ENCODE measurements around the gene NCMAP.

DNA sequence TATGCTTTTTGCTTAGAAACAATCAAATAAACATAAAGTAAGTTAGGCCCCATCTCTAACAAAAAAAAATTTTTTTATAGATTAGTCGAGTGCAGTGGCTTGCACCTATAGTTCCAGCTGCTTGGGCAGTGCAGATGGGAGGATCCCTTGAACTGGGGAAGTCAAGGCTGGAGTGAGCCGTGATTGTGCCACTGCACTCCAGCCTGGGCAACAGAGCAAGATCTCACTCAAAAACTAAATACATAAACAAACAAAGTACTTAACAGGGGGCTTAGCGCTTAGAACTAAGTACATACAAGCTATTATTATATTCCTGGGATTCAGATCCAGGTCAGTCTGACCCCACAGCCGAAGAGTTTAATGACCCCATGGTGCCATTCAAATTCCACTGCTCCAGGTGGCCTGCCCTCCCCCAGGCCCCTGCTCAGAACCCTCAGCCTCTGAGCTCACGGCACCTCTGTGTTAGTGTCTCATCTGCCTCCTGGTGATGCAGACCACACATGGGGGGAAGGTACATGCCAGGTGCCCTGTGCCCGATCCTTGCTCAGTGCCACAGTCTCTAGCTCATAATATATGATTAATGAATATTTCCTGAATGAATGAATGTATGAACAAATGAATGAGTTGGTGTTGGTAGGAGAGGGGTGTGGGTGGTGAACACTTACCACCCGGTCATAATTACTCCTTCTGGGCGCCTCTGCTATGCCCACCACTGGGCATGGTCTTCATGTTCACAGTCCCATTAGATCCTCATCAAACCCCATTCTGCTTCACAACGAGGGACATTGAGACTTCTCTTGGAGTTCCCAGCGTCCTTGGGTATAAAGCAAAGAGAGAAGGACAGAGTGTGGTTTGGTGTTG, 14.6 kb downstream of the NCMAP start:
- TF ChIP-seq EP300 (IDR thresholded peaks at IDR 0.05) (no peak), POLR2A (IDR thresholded peaks at IDR 0.05) (no peak), POLR2AphosphoS5 (IDR thresholded peaks at IDR 0.05) (no peak)

Measured in sigmoid colon (tissue), 4 donors.